PC-9 (cell line): ENCODE measurements around the gene HFE. TPM values are rescaled to one million over a fixed set of nuclear protein-coding genes. Genes with fewer than 3 reads are reported as not detected.
A peak's percentile ranks its signal among the peaks of the same experiment; 100 is the strongest.

ENCODE experiments used
- BruUV-seq: library from RNA; stranded (reverse); fragments of 400-500 nt; replicated peaks from 2 replicates; lab custom pipeline; 2021; lab: Mats Ljungman, UMichigan
- CTCF ChIA-PET: fragments of 300-600 bp; sonication (Branson Sonifier 250); formaldehyde crosslinking; loops from one replicate; lab custom pipeline; 2022; ENCODE audit warnings: antibody characterized with exemption; lab: Charles Lee
- POLR2A ChIA-PET: fragments of 300-600 bp; sonication (Branson Sonifier 250); formaldehyde crosslinking; loops from one replicate; lab custom pipeline; 2022; ENCODE audit warnings: antibody characterized with exemption; ENCODE audit not compliant: unreplicated experiment; lab: Charles Lee
- DNase-seq, 2 experiments: peaks; one replicate each; pipeline versions ENCODE4 v3.0.0 to v3.0.0-alpha.2; 2015 to 2022; ENCODE audit warnings: mixed read lengths in 1 of 2
- H2AFZ ChIP-seq: fragments of 200-600 bp; sonication (generic); 2 replicates; pipeline ENCODE4 v1.8.1; 2017; ENCODE audit warnings: antibody characterized with exemption
- H3F3A ChIP-seq: fragments of 200-600 bp; sonication (generic); 2 replicates; pipeline ENCODE4 v1.8.1; 2017; ENCODE audit warnings: antibody characterized with exemption, mild to moderate bottlenecking, low read depth; ENCODE audit not compliant: insufficient read depth
- H3K27ac ChIP-seq: fragments of 200-600 bp; sonication (generic); 2 replicates; pipeline ENCODE4 v1.6.1; 2016; ENCODE audit warnings: mixed run types
- H3K27me3 ChIP-seq: fragments of 200-600 bp; sonication (generic); 2 replicates; pipeline ENCODE4 v1.6.1; 2016; ENCODE audit warnings: low read depth, mixed run types; ENCODE audit not compliant: insufficient read depth
- H3K36me3 ChIP-seq: fragments of 200-600 bp; sonication (generic); 2 replicates; pipeline ENCODE4 v1.6.1; 2016; ENCODE audit warnings: low read depth, mixed run types
- H3K4me1 ChIP-seq: fragments of 200-600 bp; sonication (generic); replicated peaks from 2 replicates; pipeline ENCODE4 v1.6.1; 2016; ENCODE audit warnings: mixed run types; ENCODE audit not compliant: insufficient read depth
- H3K4me2 ChIP-seq: fragments of 200-600 bp; sonication (generic); 2 replicates; pipeline ENCODE4 v1.6.1; 2017; ENCODE audit warnings: mixed run types
- H3K4me3 ChIP-seq: fragments of 200-600 bp; sonication (generic); 2 replicates; pipeline ENCODE4 v1.6.1; 2016; ENCODE audit warnings: mixed run types
- H3K79me2 ChIP-seq: fragments of 200-600 bp; sonication (generic); 2 replicates; pipeline ENCODE4 v1.6.1; 2017; ENCODE audit warnings: low read depth, mixed run types
- H3K9me2 ChIP-seq: fragments of 200-600 bp; sonication (generic); 2 replicates; pipeline ENCODE4 v1.8.1; 2017; ENCODE audit warnings: mild to moderate bottlenecking; ENCODE audit not compliant: insufficient read depth
- H3K9me3 ChIP-seq: fragments of 200-600 bp; sonication (generic); 2 replicates; pipeline ENCODE4 v1.8.1; 2016; ENCODE audit warnings: low read depth; ENCODE audit not compliant: insufficient read depth
- H4K20me1 ChIP-seq: fragments of 200-600 bp; sonication (generic); 2 replicates; pipeline ENCODE4 v1.8.1; 2017; ENCODE audit not compliant: insufficient read depth
- CTCF ChIP-seq: fragments of 200-600 bp; sonication (generic); conservative IDR thresholded peaks from 2 replicates; pipeline ENCODE4 v1.6.1; 2017; ENCODE audit warnings: mixed run types, antibody characterized with exemption, mild to moderate bottlenecking, moderate library complexity
- EZH2 ChIP-seq: fragments of 200-600 bp; sonication (generic); IDR thresholded peaks from 2 replicates; pipeline ENCODE4 v1.8.0; 2017; ENCODE audit warnings: antibody characterized with exemption, low read depth
- intact Hi-C: fragments of 100-400 bp; cut with micrococcal nuclease; formaldehyde crosslinking; loops from one replicate; pipeline ENCODE4 v1.10.0; 2022; ENCODE audit not compliant: unreplicated experiment
- total RNA-seq: library from RNA; stranded (reverse); gene quantifications from 2 replicates; pipeline ENCODE4 v1.2.3, GENCODE V29; 2021

The HFE gene
- total RNA-seq, 1 experiment from 2014 or later, result 46.0 TPM

GRCh38 chr6:26059941-26060340 lies 27.3 kb upstream of the HFE start:
- BruUV-seq, result no TSS peak
- intact Hi-C loops, result loop anchor here (10.0 kb wide), 1 partner anchor 135 kb away; a partner anchor contains a TSS
- DNase-seq, result no peak

GRCh38 chr6:26064619-26065257 lies 22.5 kb upstream of the HFE start:
- Histone ChIP-seq H4K20me1 (no peaks in the 10 kb centered on the region), H3K27me3 (no peaks in the 10 kb centered on the region), H2AFZ (no peak overlapping the region), H3K4me1 (peaks cover 36% of the 10 kb centered on the region), H3K4me2 (no peak overlapping the region), H3F3A (peaks cover 16% of the 10 kb centered on the region; the same call in 1 of the 2 replicates), H3K79me2 (no peaks in the 10 kb centered on the region), H3K27ac (no peak overlapping the region), H3K36me3 (no peaks in the 10 kb centered on the region), H3K9me2 (no peaks in the 10 kb centered on the region), H3K9me3 (no peaks in the 10 kb centered on the region), H3K4me3 (no peak overlapping the region)
- TF ChIP-seq CTCF (peak; percentile 85), EZH2 (no peak)
- CTCF ChIA-PET, result interaction anchor here (0.6 to 1.3 kb wide), 3 partner anchors 32 to 148 kb away, joined by 3 to 5 read pairs (median 3); no protein-coding TSS in a partner anchor
- no TSS peak for BruUV-seq
- intact Hi-C loops, result loop anchor here (1.0 to 10.0 kb wide), 3 partner anchors 130 to 531 kb away; a partner anchor contains a TSS
- POLR2A ChIA-PET, result interaction anchor here (0.5 to 0.6 kb wide), 2 partner anchors 93 to 1322 kb away, joined by 3 to 7 read pairs; no protein-coding TSS in a partner anchor
- no peak for DNase-seq

More at GRCh38 chr6:26059941-26060340, 27.3 kb upstream of the HFE start:
- Histone ChIP-seq H4K20me1 (no peaks in the 10 kb centered on the region), H3K36me3 (no peaks in the 10 kb centered on the region), H3K79me2 (peaks cover 4% of the 10 kb centered on the region; the same call in 1 of the 2 replicates), H3K27me3 (no peaks in the 10 kb centered on the region), H3K9me2 (no peaks in the 10 kb centered on the region), H3K4me1 (peaks cover 11% of the 10 kb centered on the region), H3K27ac (no peak overlapping the region), H3K9me3 (no peaks in the 10 kb centered on the region), H2AFZ (no peak overlapping the region), H3F3A (peaks cover 20% of the 10 kb centered on the region), H3K4me2 (no peak overlapping the region), H3K4me3 (no peak overlapping the region)
- ChIA-PET CTCF (interaction anchor here (0.6 kb wide), 1 partner anchor 21 kb away, joined by 8 read pairs; no protein-coding TSS in a partner anchor), POLR2A (interaction anchor here (0.6 to 1.0 kb wide), 4 partner anchors 34 to 249 kb away, joined by 3 to 5 read pairs (median 4); a partner anchor contains a TSS)
- TF ChIP-seq EZH2, result no peak
- TF ChIP-seq CTCF, result no peak

- H2AFZ ChIP-seq, result no peak overlapping the region
- no peaks in the 10 kb centered on the region for H3K9me2 ChIP-seq
- H3K79me2 ChIP-seq, result no peaks in the 10 kb centered on the region
- peaks cover 16% of the 10 kb centered on the region; the same call in 1 of the 2 replicates for H3F3A ChIP-seq
- peak overlapping the region; percentile 69 for H3K27ac ChIP-seq
- no TSS peak for BruUV-seq
- H3K4me1 ChIP-seq, result peaks cover 36% of the 10 kb centered on the region
- no peaks in the 10 kb centered on the region for H4K20me1 ChIP-seq
- H3K4me2 ChIP-seq, result peak overlapping the region; percentile 58
- no peaks in the 10 kb centered on the region for H3K36me3 ChIP-seq
- DNase-seq, result peak; percentile 65 to 79
- no peaks in the 10 kb centered on the region for H3K27me3 ChIP-seq
- POLR2A ChIA-PET, result interaction anchor here (0.6 kb wide), 2 partner anchors 60 to 1081 kb away, joined by 3 to 5 read pairs; a partner anchor contains a TSS
- CTCF ChIA-PET, result interaction anchor here (0.6 kb wide), 1 partner anchor 15 kb away, joined by 3 read pairs; no protein-coding TSS in a partner anchor
- no peaks in the 10 kb centered on the region for H3K9me3 ChIP-seq
- H3K4me3 ChIP-seq, result no peak overlapping the region
- intact Hi-C loops, result loop anchor here (1.0 to 10.0 kb wide), 5 partner anchors 31 to 261 kb away; a partner anchor contains a TSS
- no peak for TF ChIP-seq EZH2
- peak; percentile 88 for TF ChIP-seq CTCF
Measured at GRCh38 chr6:26065952-26066380, 21.3 kb upstream of the HFE start.
